ELR (cell line): ENCODE measurements around the gene TRA2B.
"Not testable (repeated sequence)": the region's sequence is repeated elsewhere in the genome, so short reads cannot be mapped to it uniquely, and the experiment has no call there.

Experiments
- DNase-seq: peaks from one replicate; pipeline ENCODE4 v3.0.0-alpha.2; 2015; ENCODE audit warnings: low read depth

TRA2B gene

GRCh38 chr3:185927501-185928200 lies 10.2 kb downstream of the TRA2B start:
- DNase-seq: peak; percentile 34

GRCh38 chr3:185926445-185926844 lies 11.4 kb downstream of the TRA2B start:
- DNase-seq: no peak

GRCh38 chr3:185925353-185925752 lies 12.5 kb downstream of the TRA2B start:
- DNase-seq: no peak

- no peak for DNase-seq
These were observed 13.4 kb downstream of the TRA2B start for GRCh38 chr3:185924375-185924774.

- DNase-seq: no peak
These were observed 17.6 kb downstream of the TRA2B start for GRCh38 chr3:185920184-185920583.

GRCh38 chr3:185916042-185916833 lies 21.6 kb downstream of the TRA2B start:
- no peak for DNase-seq

GRCh38 chr3:185915642-185916041 lies 22.2 kb downstream of the TRA2B start:
- no peak for DNase-seq

GRCh38 chr3:185914911-185915629 lies 22.7 kb downstream of the TRA2B start:
- no peak for DNase-seq

- DNase-seq: no peak
These were observed 24.6 kb downstream of the TRA2B start for GRCh38 chr3:185912929-185913901.

GRCh38 chr3:185912512-185912911 lies 25.3 kb downstream of the TRA2B start:
- DNase-seq: no peak

- DNase-seq: not testable (repeated sequence)
These were observed 26.8 kb downstream of the TRA2B start for GRCh38 chr3:185911076-185911448.

- DNase-seq: not testable (repeated sequence)
These were observed 27.3 kb downstream of the TRA2B start for GRCh38 chr3:185910322-185911075.

GRCh38 chr3:185909913-185910312 lies 27.9 kb downstream of the TRA2B start:
- not testable (repeated sequence) for DNase-seq

GRCh38 chr3:185900228-185900627 lies 37.6 kb downstream of the TRA2B start:
- peak; percentile 98 for DNase-seq

- no peak for DNase-seq
These were observed 41.2 kb downstream of the TRA2B start for GRCh38 chr3:185896636-185897035.

GRCh38 chr3:185887066-185887465 lies 50.7 kb downstream of the TRA2B start:
- no peak for DNase-seq

GRCh38 chr3:185884641-185885040 lies 53.2 kb downstream of the TRA2B start:
- DNase-seq: no peak

GRCh38 chr3:185881926-185882325 lies 55.9 kb downstream of the TRA2B start:
- no peak for DNase-seq

GRCh38 chr3:185880600-185880999 lies 57.2 kb downstream of the TRA2B start:
- DNase-seq: peak; percentile 30

- DNase-seq: no peak
These were observed 58.9 kb downstream of the TRA2B start for GRCh38 chr3:185878920-185879319.

GRCh38 chr3:185874119-185874518 lies 63.7 kb downstream of the TRA2B start:
- DNase-seq: no peak
